Caki2 (cell line): ENCODE data around the gene SHC3. TPM values are rescaled to one million over a fixed set of nuclear protein-coding genes. Genes with fewer than 3 reads are reported as not detected.

Experiments used
- DNase-seq: peaks from one replicate; pipeline ENCODE4 v3.0.0-alpha.2; 2015; ENCODE audit warnings: low read depth
- in situ Hi-C: cut with HindIII; loops from 2 replicates; pipeline ENCODE4 v1.10.0; 2016; ENCODE audit warnings: low sequenced_read_pairs, low pct_unique_long_range_greater_than_20kb, mixed read lengths
- total RNA-seq: library from RNA; depleted of rRNA; stranded (reverse); fragments of >200 nt; shearing (Covaris generic); gene quantifications from 2 replicates; pipeline ENCODE4 v1.2.3, GENCODE V29; 2014; ENCODE audit warnings: low replicate concordance

The SHC3 gene
- total RNA-seq, 1 experiment from 2014 or later: 1.0 TPM

- in situ Hi-C loops: no loop called here
- no peak for DNase-seq
These were observed 133.7 kb downstream of the SHC3 start for GRCh38 chr9:89044881-89045280.

DNA sequence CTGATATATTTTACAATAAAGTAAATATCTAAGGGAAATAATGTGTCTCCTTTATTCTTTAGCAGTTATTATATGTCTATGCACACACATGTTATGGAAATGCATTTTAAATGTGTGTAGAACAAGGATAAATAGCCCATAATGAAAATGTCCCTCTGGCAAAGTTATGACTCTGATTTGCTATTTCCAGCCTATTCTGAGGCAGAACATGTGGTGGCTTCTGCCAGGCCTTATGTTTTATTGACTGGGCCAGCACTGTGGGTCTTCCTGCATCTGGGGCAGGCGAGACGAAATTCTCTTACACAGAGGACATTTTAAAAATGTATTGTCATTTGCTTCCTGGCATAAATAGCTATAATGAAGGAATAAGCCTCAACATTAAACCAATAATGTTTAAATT is 134.5 kb downstream of the SHC3 start:
- in situ Hi-C loops: no loop called here

GRCh38 chr9:89042984-89043383 is 135.6 kb downstream of the SHC3 start:
- no peak for DNase-seq
- in situ Hi-C loops: no loop called here

More for the DNA sequence above, 134.5 kb downstream of the SHC3 start:
- DNase-seq: no peak

- DNase-seq: no peak
- in situ Hi-C loops: no loop called here
These were observed 139.0 kb downstream of the SHC3 start for GRCh38 chr9:89039664-89040063.

DNA sequence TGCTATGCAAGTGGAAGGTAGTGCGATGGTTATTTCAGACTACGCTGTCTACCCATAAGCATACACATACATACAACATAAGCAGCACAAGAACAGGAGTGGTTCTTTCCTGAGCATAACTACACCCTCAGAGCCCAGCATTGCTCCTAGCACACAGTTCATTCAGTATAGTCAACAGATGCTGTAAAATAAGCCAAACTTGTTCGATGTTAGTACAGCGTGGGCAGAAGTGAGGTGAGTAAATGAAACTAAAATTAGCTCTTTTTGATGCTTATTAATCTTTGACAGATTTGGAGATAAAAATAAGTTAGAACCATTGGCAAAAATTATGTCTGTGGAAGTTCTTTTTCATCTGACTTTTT is 139.5 kb downstream of the SHC3 start:
- DNase-seq: no peak
- in situ Hi-C loops: no loop called here

DNA sequence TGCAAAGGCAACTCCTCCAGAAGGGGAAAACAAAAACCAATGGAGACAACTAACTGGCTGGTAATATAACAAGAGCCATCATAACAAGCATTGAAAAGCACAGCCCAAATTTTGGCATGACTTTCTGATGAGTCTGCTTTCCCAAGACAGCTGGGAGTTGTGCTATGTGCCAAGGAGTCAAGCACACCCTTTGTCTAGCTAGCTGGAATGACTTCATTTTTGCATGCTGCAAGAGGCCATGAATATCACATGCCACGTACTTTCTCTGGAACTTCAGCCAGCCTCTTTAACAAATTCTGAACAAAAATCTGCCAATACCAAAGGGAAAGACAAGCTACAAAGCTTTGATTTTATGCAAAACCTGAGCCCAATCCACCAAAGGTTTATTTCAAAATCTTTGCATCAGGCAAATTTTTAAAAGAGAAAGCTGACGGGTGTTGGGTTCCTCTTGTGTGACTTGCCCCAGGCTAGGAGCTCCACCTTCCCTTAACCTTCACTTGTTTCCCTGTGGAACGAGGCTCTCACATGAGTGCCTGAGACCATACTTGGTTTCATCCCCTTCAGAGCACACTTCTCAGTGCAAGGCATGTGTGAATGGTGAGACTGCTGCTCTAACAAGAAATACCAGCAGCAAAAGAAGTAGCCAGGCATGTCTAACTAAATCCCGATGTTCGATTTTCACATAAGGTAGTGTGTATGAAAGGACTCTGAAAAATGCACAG is 140.1 kb downstream of the SHC3 start:
- in situ Hi-C loops: no loop called here
- DNase-seq: no peak

DNA sequence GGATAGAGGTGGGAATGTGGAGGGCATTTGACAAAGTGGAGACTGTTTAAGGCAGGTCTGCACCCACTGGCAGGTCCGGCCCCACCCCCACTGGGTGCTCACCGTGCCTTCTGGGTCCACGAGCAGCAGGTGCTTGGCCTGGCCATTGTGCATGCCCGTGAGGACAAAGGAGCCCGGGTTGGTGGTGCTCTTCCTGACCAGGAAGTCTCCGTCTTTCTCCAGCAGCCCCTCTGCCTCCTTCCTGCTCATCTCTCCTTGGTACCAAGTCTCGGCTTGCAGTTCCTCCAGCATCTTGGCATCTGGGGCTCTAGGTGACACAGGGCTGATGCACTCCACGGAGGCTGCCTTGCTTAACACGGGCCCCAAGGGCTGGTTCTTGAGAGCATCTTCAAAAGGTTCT is 140.7 kb downstream of the SHC3 start:
- in situ Hi-C loops: no loop called here
- no peak for DNase-seq

DNA sequence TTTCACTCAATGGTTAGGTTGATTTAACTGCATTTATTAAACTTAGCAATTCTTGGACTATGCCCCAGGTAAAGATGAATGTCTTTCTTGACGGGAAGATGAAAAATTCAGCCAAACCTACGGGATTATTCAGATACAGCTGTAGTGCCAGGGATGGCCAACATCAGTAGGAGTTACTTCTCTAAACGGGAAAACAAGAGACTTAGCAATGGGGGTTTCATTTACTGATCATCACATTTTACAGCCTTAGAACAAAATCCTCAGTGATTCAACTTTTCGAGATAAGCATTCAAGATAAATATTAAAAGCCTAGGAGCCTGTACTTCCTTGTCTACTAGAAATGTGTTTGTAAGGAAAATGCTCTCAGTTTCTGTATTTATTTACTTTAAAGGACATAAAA is 141.3 kb downstream of the SHC3 start:
- in situ Hi-C loops: no loop called here
- DNase-seq: no peak

DNA sequence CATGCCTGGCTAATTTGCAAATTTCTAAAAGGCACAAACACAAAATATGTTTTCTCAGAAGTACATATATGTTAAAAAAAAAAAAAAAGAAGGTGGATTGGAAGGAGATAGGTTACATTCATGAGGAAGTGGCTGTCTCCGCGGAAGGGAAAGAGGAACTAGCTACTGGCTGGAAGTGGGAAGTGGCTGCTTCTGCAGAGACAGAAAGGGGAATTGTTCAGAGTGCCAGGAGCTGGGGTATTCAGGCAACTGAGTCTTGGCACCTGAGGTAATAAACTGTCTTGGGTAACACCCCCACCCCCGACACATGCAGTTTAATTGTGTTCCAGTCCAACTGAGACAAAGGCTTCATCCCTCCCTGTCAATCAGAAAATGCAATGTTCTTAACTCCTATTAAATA is 141.7 kb downstream of the SHC3 start:
- DNase-seq: no peak
- in situ Hi-C loops: no loop called here

DNA sequence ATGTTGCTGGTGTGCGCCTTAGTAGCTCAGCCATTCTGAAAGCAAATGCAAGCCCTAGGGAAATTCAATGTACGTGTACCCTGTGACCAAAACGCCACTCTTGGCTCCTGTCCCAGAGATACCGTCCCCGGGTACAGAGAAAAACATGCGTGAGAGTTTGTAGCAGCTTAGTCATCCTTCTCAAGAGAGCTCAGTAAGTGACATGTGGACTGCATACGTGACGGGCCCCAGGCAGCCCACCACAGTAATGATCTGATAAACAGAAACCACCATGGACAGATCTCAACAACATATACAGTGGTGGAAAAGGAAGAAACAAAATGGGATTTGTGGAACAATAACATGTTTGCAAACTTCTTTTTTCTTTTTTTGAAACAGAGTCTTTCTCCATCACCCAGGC is 142.2 kb downstream of the SHC3 start:
- in situ Hi-C loops: no loop called here
- DNase-seq: no peak

DNA sequence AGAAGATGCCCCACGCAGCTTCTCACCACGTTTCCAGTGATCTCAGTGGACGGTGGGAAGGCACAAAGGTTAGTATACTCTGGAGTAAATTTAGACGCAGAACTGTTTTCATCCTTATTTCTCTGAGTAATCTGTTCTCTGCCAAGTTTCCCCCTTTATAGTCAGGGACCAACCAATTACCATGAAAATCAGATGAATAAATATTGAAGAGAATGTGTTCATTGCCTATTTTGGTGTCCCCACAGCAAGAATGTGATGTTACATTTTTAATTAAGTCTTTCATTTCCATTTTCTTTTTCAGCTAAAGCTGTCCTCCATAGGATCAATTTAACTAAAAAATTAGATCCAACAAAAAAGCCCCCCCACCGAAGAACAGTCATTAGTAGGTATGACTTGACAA is 146.0 kb downstream of the SHC3 start:
- no peak for DNase-seq
- in situ Hi-C loops: no loop called here

DNA sequence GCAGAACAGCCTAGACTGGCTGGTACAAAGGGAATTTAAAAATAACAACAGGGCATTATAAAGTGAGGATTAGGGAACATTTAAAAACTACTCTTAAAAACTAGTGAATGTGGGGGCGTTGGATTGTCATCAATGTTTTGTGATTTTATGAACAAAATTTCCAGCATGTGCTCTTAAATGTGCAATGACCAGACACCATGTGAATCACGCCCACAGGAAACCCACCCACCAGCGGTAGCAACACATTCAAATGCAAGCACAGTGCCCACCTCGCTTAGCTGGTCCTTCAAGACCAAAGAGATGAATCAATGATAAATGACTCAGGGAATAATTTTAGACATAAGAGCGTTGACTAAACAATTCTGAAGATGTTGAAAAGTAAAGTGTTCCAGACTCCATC is 146.4 kb downstream of the SHC3 start:
- in situ Hi-C loops: no loop called here
- no peak for DNase-seq

GRCh38 chr9:89029788-89030187 is 148.8 kb downstream of the SHC3 start:
- DNase-seq: no peak
- in situ Hi-C loops: no loop called here

- in situ Hi-C loops: no loop called here
- DNase-seq: no peak
These were observed 151.7 kb downstream of the SHC3 start for GRCh38 chr9:89026876-89027275.

GRCh38 chr9:89025553-89025952 is 153.1 kb downstream of the SHC3 start:
- no peak for DNase-seq
- in situ Hi-C loops: no loop called here

DNA sequence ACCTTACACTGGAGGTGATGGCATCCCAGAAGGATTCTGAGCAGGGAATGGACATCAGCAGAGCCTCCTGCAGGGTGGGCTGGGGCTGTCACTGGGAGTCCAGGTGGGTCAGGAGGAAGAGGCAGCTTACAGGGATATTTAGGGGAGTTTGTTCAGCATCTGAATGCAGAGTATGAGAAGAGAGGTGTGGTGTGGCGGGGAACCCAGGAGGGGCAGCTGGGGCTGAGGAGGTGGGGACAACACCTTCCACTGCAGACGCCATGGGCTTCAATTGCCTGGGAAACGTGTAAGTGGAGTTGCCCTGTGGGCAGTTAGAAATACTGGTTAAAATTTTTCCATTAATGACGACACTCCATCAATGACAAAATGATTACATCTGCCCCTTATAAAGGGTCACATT is 153.9 kb downstream of the SHC3 start:
- no peak for DNase-seq
- in situ Hi-C loops: no loop called here

DNA sequence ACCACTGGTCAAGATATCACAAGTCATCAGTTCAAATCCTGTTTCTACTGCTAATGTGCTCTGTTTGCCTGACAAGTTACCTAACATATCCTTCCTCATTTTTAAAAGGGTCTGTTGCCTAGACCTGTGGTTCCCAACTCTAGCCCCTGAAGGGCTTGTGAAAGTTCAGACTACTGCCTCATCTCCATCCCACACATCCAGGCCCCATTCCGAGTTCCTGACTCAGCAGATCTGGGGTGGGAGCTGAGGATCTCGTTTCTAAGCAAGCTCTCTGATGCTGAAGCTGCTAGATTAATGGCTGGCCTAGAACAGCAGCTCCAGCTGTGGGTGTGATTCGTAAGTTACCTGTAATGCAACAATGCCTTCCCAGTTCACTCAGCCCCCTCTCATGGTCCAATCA is 154.9 kb downstream of the SHC3 start:
- in situ Hi-C loops: no loop called here
- no peak for DNase-seq

DNA sequence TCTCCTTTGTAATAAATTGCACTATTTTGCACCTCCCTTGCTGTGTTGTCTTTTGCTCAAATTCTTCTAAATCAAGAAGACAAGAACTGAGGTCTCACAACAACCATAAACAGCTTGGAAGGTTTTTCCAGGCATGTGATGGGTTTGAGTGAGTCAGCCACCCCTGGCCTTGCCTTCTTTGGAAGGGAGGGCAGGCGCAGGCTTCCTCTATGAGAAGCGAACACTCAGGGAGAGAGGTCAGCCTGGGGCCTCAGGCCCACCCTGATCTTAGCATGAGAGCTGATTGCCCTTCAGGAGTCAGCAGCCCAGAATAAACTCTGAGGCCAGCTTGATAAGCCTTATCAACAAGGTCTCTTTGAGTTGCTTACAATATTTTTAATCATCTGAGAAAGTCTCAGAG is 155.7 kb downstream of the SHC3 start:
- in situ Hi-C loops: no loop called here
- no peak for DNase-seq

GRCh38 chr9:89022001-89022759 is 156.4 kb downstream of the SHC3 start:
- DNase-seq: no peak
- in situ Hi-C loops: no loop called here
